Gastroesophageal sphincter (tissue), 3 donors: ENCODE measurements around the gene PHKG2.

Source experiments
- CTCF ChIP-seq, 4 experiments: fragments of 200-600 bp in 2 of 4; fragments of 450-650 bp in 2 of 4; sonication (generic) in 1 of 4; IDR thresholded peaks; one replicate each; pipeline ENCODE4 v1.5.1; 2017 to 2019; ENCODE audit warnings: antibody characterized with exemption in 4 of 4, mild to moderate bottlenecking in 2 of 4, moderate library complexity in 2 of 4
- POLR2AphosphoS5 ChIP-seq: sonication (generic); formaldehyde crosslinking; IDR thresholded peaks from one replicate; pipeline ENCODE4 v1.6.1; 2017; ENCODE audit warnings: antibody characterized with exemption

- TF ChIP-seq CTCF (IDR thresholded peaks at IDR 0.05) (no peak), POLR2AphosphoS5 (no peak)
Measured at GRCh38 chr16:30721167-30721566, 27.1 kb upstream of the PHKG2 start.
